IMR-90 (cell line): ENCODE measurements around the gene MLIP.

Source experiments
- CTCF ChIP-seq: conservative IDR thresholded peaks from 2 replicates; pipeline ENCODE4 v1.5.1; 2012; ENCODE audit warnings: mild to moderate bottlenecking, low read depth, low read length, improper control_type of control experiment
- ELK1 ChIP-seq: fragments of 150-350 bp; IDR thresholded peaks from 2 replicates; pipeline ENCODE4 v1.6.1; 2016; ENCODE audit warnings: low read depth, mild to moderate bottlenecking, low read length, moderate library complexity, borderline replicate concordance
- MXI1 ChIP-seq: IDR thresholded peaks from 2 replicates; pipeline ENCODE4 v1.6.1; 2012; ENCODE audit warnings: low read depth, mild to moderate bottlenecking, low read length, moderate library complexity, borderline replicate concordance
- POLR2A ChIP-seq: IDR thresholded peaks from 2 replicates; pipeline ENCODE4 v1.6.1; 2012; ENCODE audit warnings: mild to moderate bottlenecking, low read depth, low read length
- RAD21 ChIP-seq: IDR thresholded peaks from 2 replicates; pipeline ENCODE4 v1.6.1; 2012; ENCODE audit warnings: low read length, improper control_type of control experiment
- SMC3 ChIP-seq: fragments of 150-350 bp; IDR thresholded peaks from 2 replicates; pipeline ENCODE4 v1.6.1; 2016; ENCODE audit warnings: low read depth, mild to moderate bottlenecking, antibody characterized with exemption, low read length, moderate library complexity

- TF ChIP-seq CTCF (no peak), POLR2A (no peak), SMC3 (no peak), ELK1 (no peak), MXI1 (no peak), RAD21 (no peak)
Observed at GRCh38 chr6:54266400-54266923, 155.2 kb downstream of the MLIP start.
